SK-N-SH (cell line): ENCODE data around the gene SRGAP3. TPM values are rescaled to one million over a fixed set of nuclear protein-coding genes. Genes with fewer than 3 reads are reported as not detected.
"Not testable (repeated sequence)": the region's sequence is repeated elsewhere in the genome, so short reads cannot be mapped to it uniquely, and the experiment has no call there.

Experiments used
- CTCF ChIA-PET: fragments of 300-600, 350-600 bp; formaldehyde crosslinking; extraction: SDS; loops from one replicate; lab custom pipeline; 2021; lab: Yijun Ruan, JAX
- POLR2A ChIA-PET: fragments of 350-600 bp; sonication (Branson Sonifier 250); formaldehyde crosslinking; extraction: SDS; loops from one replicate; lab custom pipeline; 2020; ENCODE audit warnings: antibody characterized with exemption, inconsistent platforms; lab: Yijun Ruan, JAX
- DNase-seq: peaks from one replicate; pipeline ENCODE4 v3.0.0; 2012
- H2AFZ ChIP-seq: fragments of 200-600 bp; sonication (generic); 2 replicates; pipeline ENCODE4 v1.8.1; 2016; ENCODE audit warnings: antibody characterized with exemption, mild to moderate bottlenecking, low read depth
- H3F3A ChIP-seq: fragments of 200-600 bp; sonication (generic); replicated peaks from 2 replicates; pipeline ENCODE3; 2016; ENCODE audit warnings: antibody characterized with exemption, mild to moderate bottlenecking; ENCODE audit not compliant: insufficient read depth
- H3K27ac ChIP-seq, 2 experiments: fragments of 200-500 bp in 1 of 2; fragments of 200-600 bp in 1 of 2; sonication (Bioruptor generic) in 1 of 2; sonication (generic), shearing (Covaris generic) in 1 of 2; 2 replicates each; pipeline versions ENCODE4 v1.5.1 to v1.6.1; 2014 to 2016; ENCODE audit warnings: low read depth in 2 of 2, inconsistent platforms in 1 of 2, low read length in 1 of 2, mild to moderate bottlenecking in 1 of 2, mixed read lengths in 1 of 2
- H3K27me3 ChIP-seq: fragments of 200-600 bp; sonication (generic), shearing (Covaris generic); 2 replicates; pipeline ENCODE4 v1.6.1; 2016; ENCODE audit warnings: mixed run types; ENCODE audit not compliant: insufficient read depth
- H3K36me3 ChIP-seq, 2 experiments: fragments of 200-500 bp in 1 of 2; fragments of 200-600 bp in 1 of 2; sonication (Bioruptor generic) in 1 of 2; sonication (generic) in 1 of 2; replicated peaks in 1 of 2; 2 replicates each; pipeline versions ENCODE3 to v1.5.1; 2014 to 2016; ENCODE audit warnings: low read length in 1 of 2, mild to moderate bottlenecking in 1 of 2; ENCODE audit not compliant: insufficient read depth in 2 of 2, control insufficient read depth in 1 of 2
- H3K4me1 ChIP-seq, 2 experiments: fragments of 200-500 bp in 1 of 2; fragments of 200-600 bp in 1 of 2; sonication (Bioruptor generic) in 1 of 2; sonication (generic), shearing (Covaris generic) in 1 of 2; 2 replicates each; pipeline versions ENCODE4 v1.5.1 to v1.6.1; 2014 to 2016; ENCODE audit warnings: low read depth in 1 of 2, low read length in 1 of 2, mixed run types in 1 of 2; ENCODE audit not compliant: insufficient read depth in 2 of 2, control insufficient read depth in 1 of 2
- H3K4me2 ChIP-seq: fragments of 200-600 bp; sonication (generic), shearing (Covaris generic); 2 replicates; pipeline ENCODE4 v1.6.1; 2017; ENCODE audit warnings: mixed run types
- H3K4me3 ChIP-seq, 2 experiments: fragments of 200-500 bp in 1 of 2; fragments of 200-600 bp in 1 of 2; sonication (Bioruptor generic) in 1 of 2; sonication (generic), shearing (Covaris generic) in 1 of 2; 2 replicates each; pipeline versions ENCODE4 v1.5.1 to v1.8.1; 2014 to 2016; ENCODE audit warnings: low read depth in 2 of 2, inconsistent platforms in 1 of 2, low read length in 1 of 2, mild to moderate bottlenecking in 1 of 2, mixed read lengths in 1 of 2, moderate library complexity in 1 of 2
- H3K79me2 ChIP-seq: fragments of 200-600 bp; sonication (generic); 2 replicates; pipeline ENCODE4 v1.8.1; 2017; ENCODE audit warnings: mild to moderate bottlenecking; ENCODE audit not compliant: insufficient read depth
- H3K9ac ChIP-seq: fragments of 200-600 bp; sonication (generic); 2 replicates; pipeline ENCODE4 v1.6.1; 2017; ENCODE audit warnings: mixed run types
- H3K9me2 ChIP-seq: fragments of 200-600 bp; sonication (generic); 2 replicates; pipeline ENCODE4 v1.6.1; 2017; ENCODE audit warnings: mixed run types
- H3K9me3 ChIP-seq: fragments of 200-600 bp; sonication (generic); 2 replicates; pipeline ENCODE4 v1.6.1; 2017; ENCODE audit warnings: mixed run types, mild to moderate bottlenecking, moderate library complexity
- H4K20me1 ChIP-seq: fragments of 200-600 bp; sonication (generic); 2 replicates; pipeline ENCODE4 v1.6.1; 2017; ENCODE audit warnings: mild to moderate bottlenecking, mixed run types; ENCODE audit not compliant: insufficient read depth
- ELF1 ChIP-seq: IDR thresholded peaks from 2 replicates; pipeline ENCODE4 v1.4.0; 2012
- EZH2phosphoT487 ChIP-seq: fragments of 200-600 bp; sonication (generic); IDR thresholded peaks from 2 replicates; pipeline ENCODE4 v1.6.1; 2017; ENCODE audit warnings: low read depth, mixed run types, mild to moderate bottlenecking, antibody characterized with exemption, moderate library complexity, borderline replicate concordance
- FOSL2 ChIP-seq: IDR thresholded peaks from 2 replicates; pipeline ENCODE4 v1.4.0; 2012; ENCODE audit warnings: low read depth, mild to moderate bottlenecking, moderate library complexity, borderline replicate concordance
- FOXJ3 ChIP-seq: sonication (generic); formaldehyde crosslinking; IDR thresholded peaks from 2 replicates; pipeline ENCODE4 v1.5.1; 2020; ENCODE audit warnings: mild to moderate bottlenecking, missing genetic modification reagents
- GABPA ChIP-seq: IDR thresholded peaks from 2 replicates; pipeline ENCODE4 v1.4.0; 2012; ENCODE audit warnings: low read depth, mild to moderate bottlenecking
- IRF3 ChIP-seq: fragments of 150-350 bp; IDR thresholded peaks from 2 replicates; pipeline ENCODE4 v1.6.1; 2016; ENCODE audit warnings: mild to moderate bottlenecking, low read depth, low read length
- JUND ChIP-seq: IDR thresholded peaks from 2 replicates; pipeline ENCODE4 v1.4.0; 2012
- MAX ChIP-seq: IDR thresholded peaks from 2 replicates; pipeline ENCODE4 v1.4.0; 2012; ENCODE audit warnings: low read depth
- MEF2A ChIP-seq: IDR thresholded peaks from 2 replicates; pipeline ENCODE4 v1.4.0; 2012; ENCODE audit warnings: low read depth, borderline replicate concordance
- MXI1 ChIP-seq: IDR thresholded peaks from 2 replicates; pipeline ENCODE4 v1.6.1; 2012; ENCODE audit warnings: mild to moderate bottlenecking, low read depth, low read length, improper control_type of control experiment
- NFIC ChIP-seq: IDR thresholded peaks from 2 replicates; pipeline ENCODE4 v1.4.0; 2012; ENCODE audit warnings: borderline replicate concordance
- NRF1 ChIP-seq: IDR thresholded peaks from 2 replicates; pipeline ENCODE4 v1.6.1; 2012; ENCODE audit warnings: low read depth, mild to moderate bottlenecking, low read length
- POLR2AphosphoS5 ChIP-seq: IDR thresholded peaks from 2 replicates; pipeline ENCODE4 v1.6.1; 2012; ENCODE audit warnings: low read depth, low read length
- RAD21 ChIP-seq: IDR thresholded peaks from 2 replicates; pipeline ENCODE4 v1.6.1; 2012; ENCODE audit warnings: mild to moderate bottlenecking, low read length
- RCOR1 ChIP-seq: fragments of 150-350 bp; IDR thresholded peaks from 2 replicates; pipeline ENCODE4 v1.6.1; 2017; ENCODE audit warnings: antibody characterized with exemption, low read length
- RFX5 ChIP-seq: IDR thresholded peaks from 2 replicates; pipeline ENCODE4 v1.6.1; 2012; ENCODE audit warnings: mild to moderate bottlenecking, improper control_type of control experiment, low read length
- RXRA ChIP-seq: IDR thresholded peaks from 2 replicates; pipeline ENCODE4 v1.4.0; 2012; ENCODE audit warnings: low read depth, mild to moderate bottlenecking, borderline replicate concordance
- TCF12 ChIP-seq: IDR thresholded peaks from 2 replicates; pipeline ENCODE4 v1.4.0; 2012
- TEAD4 ChIP-seq: IDR thresholded peaks from 2 replicates; pipeline ENCODE4 v1.4.0; 2012; ENCODE audit warnings: mild to moderate bottlenecking, borderline replicate concordance; ENCODE audit not compliant: insufficient read depth
- YY1 ChIP-seq: IDR thresholded peaks from 2 replicates; pipeline ENCODE4 v1.4.0; 2012; ENCODE audit warnings: low read depth, mild to moderate bottlenecking
- ZBTB33 ChIP-seq: IDR thresholded peaks from 2 replicates; pipeline ENCODE4 v1.4.0; 2012; ENCODE audit warnings: low read depth, borderline replicate concordance
- WGBS: methylation state at CpG from one replicate; pipeline ENCODE4 v1.1.6; 2017; ENCODE audit warnings: low lambda C conversion rate; 5-methylcytosine and 5-hydroxymethylcytosine counted together
- polyA plus RNA-seq, 3 experiments: library from polyadenylated mRNA; depleted of rRNA; stranded (reverse); fragments of >200 nt; gene quantifications; 2 replicates each; pipeline ENCODE4 v1.2.3, GENCODE V29; 2012

SRGAP3 gene
- polyA plus RNA-seq, 1 of the 3 experiments (the other 2 are of a cell fraction): 2.8 TPM

GRCh38 chr3:9291821-9292410 lies 42.5 kb upstream of the SRGAP3 start (continued):
- TF ChIP-seq ZBTB33: no peak
- no peak for TF ChIP-seq MEF2A
- TF ChIP-seq ELF1: no peak

- Histone ChIP-seq H3K9me2 (no peaks in the 10 kb centered on the region), H3K79me2 (no peaks in the 10 kb centered on the region), H3K36me3 (no peaks in the 10 kb centered on the region), H3K9me3 (no peaks in the 10 kb centered on the region), H3K9ac (no peak overlapping the region), H3K27me3 (no peaks in the 10 kb centered on the region), H4K20me1 (no peaks in the 10 kb centered on the region), H3K4me3 (no peak overlapping the region), H2AFZ (no peak overlapping the region), H3F3A (no peaks in the 10 kb centered on the region), H3K4me1 (no peaks in the 10 kb centered on the region; a peak in 2 of 4 replicates), H3K4me2 (no peak overlapping the region), H3K27ac (no peak overlapping the region)
- TF ChIP-seq GABPA (no peak), RAD21 (no peak), JUND (no peak), FOXJ3 (CRISPR knock-in tag) (no peak), POLR2AphosphoS5 (no peak), FOSL2 (no peak), RXRA (no peak), TEAD4 (no peak), YY1 (no peak), MEF2A (no peak), TCF12 (no peak), NFIC (no peak), IRF3 (no peak), EZH2phosphoT487 (no peak), RCOR1 (no peak), NRF1 (no peak), MAX (no peak), ZBTB33 (no peak), RFX5 (no peak), MXI1 (no peak)
- ChIA-PET POLR2A (no interaction called here), CTCF (interaction anchor here (1.0 to 2.2 kb wide), 3 partner anchors 12 to 319 kb away, joined by 4 to 15 read pairs (median 4); no protein-coding TSS in a partner anchor)
- WGBS: 36% methylated on average over 2 of the region's 2 CpGs
- DNase-seq: no peak
Measured at GRCh38 chr3:9290566-9290965, 41.1 kb upstream of the SRGAP3 start.

GRCh38 chr3:9281533-9281932 lies 32.1 kb upstream of the SRGAP3 start:
- H3K79me2 ChIP-seq, DNase-seq, H3F3A ChIP-seq, POLR2A ChIA-PET, H3K4me3 ChIP-seq, H3K36me3 ChIP-seq, H3K27ac ChIP-seq, H4K20me1 ChIP-seq, H3K9me3 ChIP-seq, H2AFZ ChIP-seq, H3K27me3 ChIP-seq, H3K4me2 ChIP-seq, H3K9me2 ChIP-seq, H3K9ac ChIP-seq: not testable (repeated sequence)
- H3K4me1 ChIP-seq: peaks cover 0 to 11% of the 10 kb centered on the region in 2 experiments; a peak in 2 of 4 replicates
- CTCF ChIA-PET: interaction anchor here (1.6 to 2.2 kb wide), 3 partner anchors 21 to 294 kb away, joined by 5 to 14 read pairs (median 8); partner anchors contain the start of gene SRGAP3
- 87% methylated on average over 8 of the region's 8 CpGs for WGBS
